Measurements from ENCODE around the gene APOBEC3B. TPM values are rescaled to one million over a fixed set of nuclear protein-coding genes. Genes with fewer than 3 reads are reported as not detected.
"Not testable (repeated sequence)": the region's sequence is repeated elsewhere in the genome, so short reads cannot be mapped to it uniquely, and the experiment has no call there.

APOBEC3B gene
- under 0.01 and 2.5 TPM in 2 replicates for total RNA-seq

DNA sequence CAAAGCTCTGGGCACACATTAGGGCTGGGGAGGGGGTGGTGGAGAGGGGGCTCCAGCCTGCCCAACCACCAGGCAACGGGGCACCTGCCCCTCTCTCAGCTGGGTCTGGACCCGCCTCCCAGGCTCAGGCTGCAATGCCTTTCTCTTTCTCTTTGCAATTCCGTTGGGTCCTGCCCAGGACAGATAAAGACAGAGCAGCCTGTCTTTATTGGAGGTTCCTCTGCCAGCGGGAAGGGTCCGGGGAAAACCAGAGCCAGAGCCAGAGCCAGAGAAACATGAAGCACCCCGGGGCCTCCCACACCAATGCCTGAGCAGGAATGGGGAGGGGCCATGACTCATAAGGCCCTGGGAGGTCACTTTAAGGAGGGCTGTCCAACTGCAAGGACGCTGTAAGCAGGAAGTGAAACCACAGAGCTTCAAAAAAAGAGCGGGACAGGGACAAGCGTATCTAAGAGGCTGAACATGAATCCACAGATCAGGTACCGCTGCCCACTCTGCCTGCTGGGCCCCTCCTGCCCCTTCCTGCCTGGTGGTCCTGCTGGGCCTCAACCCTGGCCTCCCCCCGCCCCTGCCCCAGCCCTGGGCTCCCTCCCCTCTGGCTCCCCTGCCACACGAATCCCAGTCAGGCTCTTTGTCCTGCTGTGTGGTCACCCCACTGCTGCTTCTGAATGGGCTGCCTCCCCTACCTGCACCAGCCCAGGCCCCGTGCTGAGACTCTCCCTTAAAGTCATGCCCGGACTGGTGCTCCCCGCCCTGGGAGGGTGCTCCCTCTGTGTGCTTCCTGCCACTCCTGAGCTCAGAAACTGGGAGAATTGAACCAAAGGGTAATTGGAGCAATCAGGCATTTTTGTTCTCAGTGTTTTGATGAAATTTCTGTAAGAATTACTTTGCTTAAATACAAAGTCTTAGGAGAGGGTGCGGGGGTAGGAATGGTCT is at the start of gene APOBEC3B:
APOBEC3B (plus strand) TSS at position 356 of the 936 bp plus-strand sequence; CDS start at position 463, 107 bp downstream.
- DNase-seq = peak; percentile 83

DNA sequence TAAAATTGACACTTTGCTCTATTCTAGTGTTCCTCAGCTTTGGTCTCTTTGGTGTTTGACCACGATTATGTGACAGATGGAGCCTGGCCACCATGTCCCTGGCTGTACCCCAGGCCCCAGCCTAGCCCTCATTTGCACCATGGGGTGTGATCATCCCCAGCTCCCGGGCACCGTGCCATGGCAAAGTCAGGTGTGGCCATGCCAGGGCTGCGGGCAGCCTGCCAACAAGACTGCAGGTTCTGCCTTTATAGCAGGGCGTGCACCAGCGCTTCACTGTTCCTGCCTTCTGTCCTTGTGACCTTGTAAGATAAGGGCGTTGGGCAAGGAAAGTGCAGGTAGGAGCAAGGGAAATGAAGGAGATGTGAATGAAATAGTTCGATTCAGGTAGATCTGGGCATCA is 47.1 kb upstream of the APOBEC3B start:
- no peak for DNase-seq

DNA sequence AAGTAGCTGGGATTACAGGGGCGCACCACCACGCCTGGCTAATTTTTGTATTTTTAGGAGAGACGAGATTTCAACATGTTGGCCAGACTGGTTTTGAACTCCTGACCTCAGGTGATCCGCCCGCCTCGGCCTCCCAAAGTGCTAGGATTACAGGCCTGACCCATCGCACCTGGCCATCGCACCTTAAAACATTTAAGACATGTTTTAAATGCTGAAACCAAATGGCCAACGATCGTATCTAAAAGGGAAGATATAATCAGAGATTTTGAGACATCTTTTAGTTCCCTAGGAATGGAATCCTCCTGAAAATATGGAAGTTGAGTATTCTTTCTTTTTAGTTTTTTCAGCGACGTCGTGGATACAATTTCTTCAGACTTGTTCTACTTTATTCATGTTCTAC is 46.5 kb upstream of the APOBEC3B start:
- no peak for DNase-seq

DNA sequence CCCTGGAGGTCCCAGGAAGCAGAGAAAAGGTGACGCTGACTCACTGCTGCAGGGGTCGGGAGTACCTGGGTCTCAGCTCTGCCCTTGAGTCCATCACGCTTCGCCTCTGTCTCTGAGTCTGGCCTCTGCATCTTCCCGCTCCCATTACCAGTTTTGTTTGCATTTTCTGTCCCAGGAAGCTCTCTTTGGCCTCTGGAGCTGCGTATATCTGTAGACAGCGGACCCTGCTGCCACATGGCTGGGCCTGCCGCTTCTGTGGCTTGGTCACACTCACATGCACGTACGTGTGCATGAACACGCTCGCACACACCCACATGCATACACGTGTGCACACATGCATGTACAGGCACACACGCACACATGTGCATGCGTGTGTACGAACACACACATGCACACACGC is 45.6 kb upstream of the APOBEC3B start:
- DNase-seq = no peak

DNA sequence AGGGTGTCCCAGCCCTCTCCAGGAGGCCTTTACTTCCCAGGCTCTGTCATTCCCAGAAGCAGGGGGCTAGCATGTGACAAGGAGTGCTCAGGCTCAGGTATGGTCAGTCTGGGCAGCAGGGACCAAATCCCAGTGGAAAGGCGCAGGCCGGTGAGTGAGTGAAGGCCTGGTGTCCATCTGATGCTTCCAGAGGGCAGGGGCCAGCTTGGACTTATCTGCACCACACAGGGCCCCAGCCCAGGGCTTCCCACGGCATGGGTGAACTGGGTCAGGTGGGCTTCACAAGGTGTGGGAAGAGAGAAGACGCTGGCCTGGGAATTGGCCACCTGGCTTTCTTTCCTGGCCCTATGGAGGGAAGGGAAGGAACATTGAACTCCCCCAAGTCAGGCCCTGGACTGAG is 45.1 kb upstream of the APOBEC3B start:
- no peak for DNase-seq

DNA sequence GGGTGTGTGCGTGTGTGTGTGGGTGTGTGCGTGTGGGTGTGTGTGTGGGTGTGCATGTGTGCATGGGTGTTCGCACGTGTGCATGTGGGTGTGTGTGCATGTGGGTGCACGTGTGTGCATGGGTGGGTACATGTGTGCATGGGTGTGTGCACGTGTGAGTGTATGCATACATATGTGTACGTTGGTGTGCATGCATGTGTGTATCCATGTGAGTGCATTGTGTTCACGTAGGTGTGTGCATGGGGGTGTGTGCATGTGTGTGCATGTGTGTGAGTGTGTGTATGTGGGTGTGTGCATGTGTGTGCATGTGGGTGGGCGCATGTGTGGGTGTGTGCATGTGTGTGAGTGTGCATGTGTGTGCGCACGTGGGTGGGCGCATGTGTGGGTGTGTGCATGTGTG is 44.6 kb upstream of the APOBEC3B start:
- no peak for DNase-seq

DNA sequence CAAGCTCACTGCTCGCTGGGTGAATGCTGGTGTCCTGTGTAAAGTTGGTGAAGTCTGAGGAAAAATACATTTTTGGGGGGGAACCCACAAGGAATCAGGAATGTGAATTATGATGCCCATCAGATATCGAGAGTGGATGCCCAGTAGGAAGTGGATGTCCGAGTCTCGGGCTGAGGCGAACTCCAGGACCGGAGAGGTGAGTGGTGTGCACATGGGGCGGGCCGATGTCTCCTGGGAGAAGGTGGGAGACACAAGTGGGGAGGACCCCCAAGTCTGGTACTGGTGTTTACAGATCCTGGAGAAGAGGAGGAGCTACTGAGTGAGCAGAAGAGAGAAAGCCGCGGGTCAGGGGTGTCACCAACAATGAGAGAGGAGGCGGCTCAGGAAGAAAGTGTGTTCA is 43.9 kb upstream of the APOBEC3B start:
- no peak for DNase-seq

DNA sequence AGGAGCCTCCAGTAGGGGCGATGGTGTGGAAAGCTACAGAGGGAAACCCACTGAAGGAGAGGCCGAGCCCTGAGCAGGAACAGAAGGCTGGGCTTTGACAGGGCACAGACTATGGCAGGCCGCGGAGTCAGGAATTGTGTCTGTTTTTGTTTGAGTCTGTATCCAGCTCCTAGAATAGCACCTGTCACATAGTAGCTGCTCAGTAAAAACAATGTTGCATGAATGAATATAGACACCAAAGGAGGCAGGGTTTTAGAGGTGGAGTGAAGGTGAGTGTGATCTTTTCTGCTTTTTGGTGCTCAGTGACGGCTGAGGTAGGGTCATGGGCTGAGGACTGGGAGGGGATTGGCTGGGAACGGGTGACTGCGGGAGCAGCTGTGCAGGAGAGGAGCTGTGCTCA is 43.2 kb upstream of the APOBEC3B start:
- no peak for DNase-seq

DNA sequence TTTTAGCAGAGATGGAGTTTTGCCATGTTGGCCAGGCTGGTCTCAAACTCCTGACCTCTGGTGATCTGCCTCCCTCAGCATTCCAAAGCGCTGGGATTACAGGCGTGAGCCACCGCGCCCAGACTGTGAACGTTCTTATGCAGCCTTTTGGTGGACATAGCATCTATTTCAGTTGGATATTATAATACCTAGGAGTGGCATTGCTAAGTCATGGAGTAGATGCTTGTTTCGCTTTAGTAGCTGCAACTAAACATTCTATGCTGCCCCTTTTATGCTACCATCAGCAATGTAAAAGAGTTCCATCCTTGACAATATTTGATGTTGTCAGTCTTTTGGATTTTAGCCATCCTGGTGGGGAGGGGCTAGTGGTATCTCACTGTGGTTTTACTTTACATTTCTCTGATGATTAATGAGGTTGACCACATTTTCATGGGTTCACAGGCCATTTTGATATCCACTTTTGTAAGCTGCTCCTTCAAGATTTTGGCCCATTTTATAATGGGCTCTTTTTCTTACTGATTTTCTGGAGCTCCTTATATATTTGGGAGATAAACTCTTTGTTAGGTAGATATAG is 41.2 kb upstream of the APOBEC3B start:
- DNase-seq = no peak

DNA sequence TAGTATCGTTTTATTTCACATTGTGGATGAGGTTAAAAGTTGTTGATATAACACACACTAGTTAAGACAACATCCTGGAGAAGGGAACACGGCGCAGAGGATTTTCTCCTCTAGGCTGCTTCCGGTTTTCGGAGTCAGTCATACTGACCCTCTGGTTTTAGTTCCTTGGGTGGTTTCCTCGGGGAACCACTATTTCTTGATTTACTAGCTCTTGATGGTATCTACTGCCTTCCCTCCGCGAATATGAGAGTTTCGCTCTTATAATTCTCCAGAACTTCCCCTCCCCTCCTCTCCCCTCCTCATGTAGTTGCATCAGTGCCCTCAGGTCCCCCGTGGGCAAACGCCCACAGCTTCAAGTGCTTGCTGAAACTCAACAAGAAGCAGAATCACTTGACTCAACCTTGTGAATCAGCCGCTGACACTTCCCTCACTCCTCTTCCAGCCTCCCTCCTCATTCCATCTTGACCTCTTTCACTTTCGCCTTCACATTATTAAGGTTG is 40.6 kb upstream of the APOBEC3B start:
- no peak for DNase-seq

DNA sequence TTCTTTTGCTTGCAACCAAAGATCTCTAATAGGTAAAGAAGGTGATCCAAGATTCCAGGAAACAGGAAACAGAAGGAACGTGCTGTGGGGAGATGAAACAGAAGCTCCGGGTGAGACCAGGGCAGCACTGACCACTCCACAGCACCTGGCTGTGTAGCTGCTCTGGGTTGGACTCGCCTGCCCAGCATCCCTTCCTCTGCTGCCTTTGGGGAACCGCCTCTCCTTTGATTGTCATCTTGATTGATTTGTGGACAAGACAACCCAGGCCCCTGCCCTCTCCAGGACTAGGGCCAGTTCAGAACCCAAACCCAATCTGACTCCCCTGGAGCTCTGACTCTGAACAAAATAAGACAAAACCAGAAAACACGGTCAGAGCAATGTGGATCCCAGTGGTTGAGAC is 39.4 kb upstream of the APOBEC3B start:
- no peak for DNase-seq

DNA sequence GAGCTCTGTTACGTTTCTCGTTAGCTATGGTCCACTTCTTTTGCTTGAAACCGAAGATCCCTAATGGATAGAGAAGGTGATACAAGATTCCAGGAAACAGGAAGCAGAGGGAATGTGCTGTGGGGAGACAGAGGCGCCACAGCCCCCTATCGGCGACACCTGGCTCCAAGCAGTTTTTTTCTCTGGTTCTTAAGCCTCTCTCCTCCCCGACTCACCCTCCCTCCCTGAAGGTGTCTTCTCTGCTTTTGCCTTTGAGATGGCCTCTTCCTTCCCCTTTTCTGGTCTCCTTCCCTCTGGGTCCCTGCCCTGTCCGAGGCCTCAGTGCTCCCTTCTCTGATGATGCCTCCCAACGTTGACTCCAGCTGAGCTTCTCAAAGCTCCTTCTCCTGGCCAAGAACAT is 38.9 kb upstream of the APOBEC3B start:
- no peak for DNase-seq

DNA sequence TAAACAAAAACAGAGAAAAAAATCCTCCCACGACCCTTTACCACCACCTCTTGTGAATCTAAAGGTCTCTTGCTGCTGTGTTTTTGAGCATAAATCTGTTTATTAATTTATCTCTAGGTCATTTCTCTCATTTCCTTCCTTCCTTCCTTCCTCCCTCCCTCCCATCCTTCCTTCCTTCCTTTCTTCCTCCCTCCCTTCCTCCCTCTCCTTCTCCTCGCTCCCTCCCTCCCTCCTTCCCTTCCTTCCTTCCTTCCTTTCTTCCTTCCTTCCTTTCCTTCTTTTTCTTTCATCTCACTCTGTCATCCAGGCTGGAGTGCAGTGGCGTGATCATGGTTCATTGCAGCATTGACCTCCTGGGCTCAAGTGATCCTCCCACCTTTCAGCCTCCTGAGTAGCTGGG is 38.3 kb upstream of the APOBEC3B start:
- no peak for DNase-seq

DNA sequence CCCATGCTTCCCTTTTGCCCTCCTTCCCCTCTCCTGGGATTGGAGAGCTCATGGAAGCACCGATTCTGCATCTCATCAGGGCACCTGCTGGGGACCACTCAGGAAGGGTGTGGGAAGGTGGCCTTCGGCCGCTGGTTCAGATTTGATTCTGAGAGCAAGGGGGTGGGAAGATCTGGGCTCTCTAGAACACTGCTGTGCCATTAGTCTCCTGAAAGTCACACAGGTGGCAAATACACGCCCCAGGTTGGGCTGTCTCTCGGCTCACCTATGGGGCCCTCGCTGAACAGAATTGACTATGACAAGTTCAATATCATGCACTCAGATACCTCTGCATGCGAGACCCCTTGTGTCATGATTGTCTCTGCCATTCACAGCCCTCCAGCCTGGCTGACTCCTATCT is 37.5 kb upstream of the APOBEC3B start:
- no peak for DNase-seq

DNA sequence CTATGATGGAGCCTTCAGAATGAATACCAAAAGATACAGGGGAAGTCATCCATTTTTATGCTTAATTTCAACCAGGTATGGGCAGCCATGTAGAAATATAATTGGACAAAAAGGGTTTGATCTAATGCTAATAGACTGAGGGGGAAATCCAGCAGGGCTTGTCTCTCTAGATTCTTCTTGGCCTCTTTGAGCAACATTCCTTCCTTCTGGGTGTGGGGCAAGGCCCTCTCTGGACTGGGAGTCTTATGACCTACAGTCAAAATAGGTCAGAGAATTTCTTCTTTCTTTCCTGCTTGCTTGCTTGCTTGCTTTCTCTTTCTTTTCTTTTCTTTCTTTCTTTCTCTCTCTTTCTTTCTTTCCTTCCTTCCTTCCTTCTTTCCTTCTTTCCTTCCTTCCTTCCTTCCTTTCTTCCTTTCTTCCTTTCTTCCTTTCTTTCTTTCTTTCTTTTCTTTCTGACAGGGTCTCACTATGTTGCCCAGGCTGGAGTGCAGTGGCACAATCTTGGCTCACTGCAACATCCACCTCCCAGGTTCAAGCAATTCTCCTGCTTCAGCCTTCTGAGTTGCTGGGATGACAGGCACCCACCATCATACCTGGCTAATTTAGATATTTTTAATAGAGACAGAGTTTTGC is 36.3 kb upstream of the APOBEC3B start:
- not testable (repeated sequence) for DNase-seq

DNA sequence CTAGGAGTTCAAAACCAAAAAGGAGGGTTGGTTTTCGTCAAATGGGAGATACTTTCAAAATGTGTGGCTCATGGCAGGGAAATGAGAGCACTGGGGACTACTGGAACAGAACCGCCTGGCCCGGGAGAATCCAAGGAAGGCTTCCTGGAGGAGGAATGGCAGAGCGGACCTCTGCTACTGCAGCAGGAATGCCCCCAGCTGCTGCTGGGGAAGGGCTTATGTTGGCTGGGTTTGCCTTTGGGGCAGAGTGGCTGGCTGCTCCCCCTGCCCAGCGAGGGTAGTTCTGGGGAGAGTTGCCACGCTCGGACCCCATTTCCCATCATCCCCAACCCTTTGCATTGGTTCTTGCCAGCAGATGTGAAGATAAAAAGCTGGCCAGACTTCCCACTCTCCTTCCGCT is 35.4 kb upstream of the APOBEC3B start:
- no peak for DNase-seq

DNA sequence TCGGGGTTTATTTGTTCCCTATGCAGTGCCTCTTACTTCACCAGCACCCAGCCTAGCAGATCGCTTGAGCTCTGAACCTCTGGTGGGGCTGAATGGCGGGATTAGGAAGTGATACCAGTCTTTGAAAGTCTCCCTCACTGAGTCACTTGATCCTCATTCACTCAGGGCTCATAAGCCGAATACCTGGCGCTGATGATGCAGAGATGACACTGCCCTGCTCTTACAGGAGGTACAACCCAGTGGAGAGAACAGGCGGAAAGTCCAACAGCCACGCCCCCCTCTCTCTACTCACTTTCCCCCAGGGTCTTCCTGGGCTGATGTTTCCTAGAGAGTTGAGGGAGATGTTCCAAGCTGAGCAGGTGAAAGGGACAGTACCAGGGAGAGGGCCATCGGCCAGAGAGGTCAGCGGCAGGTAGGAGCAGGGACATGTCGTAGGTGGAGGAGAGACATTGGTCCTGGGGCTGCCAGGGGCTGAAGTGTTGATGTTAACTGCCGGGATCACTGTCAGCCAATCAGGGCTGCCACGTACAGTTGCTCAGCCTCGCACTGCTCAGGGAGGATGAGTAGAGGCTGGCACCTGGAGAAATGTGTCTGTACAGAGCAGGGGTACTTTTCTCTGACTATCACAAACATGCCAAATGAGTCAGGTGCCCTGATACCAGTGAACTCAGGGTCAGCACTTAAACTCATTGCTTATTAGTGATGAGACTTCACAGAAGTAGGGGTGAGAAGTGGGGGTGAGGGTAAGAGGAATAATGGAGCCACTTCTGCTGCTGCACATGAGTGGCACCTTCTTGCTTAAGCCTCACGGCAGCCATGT is 34.6 kb upstream of the APOBEC3B start:
- no peak for DNase-seq

DNA sequence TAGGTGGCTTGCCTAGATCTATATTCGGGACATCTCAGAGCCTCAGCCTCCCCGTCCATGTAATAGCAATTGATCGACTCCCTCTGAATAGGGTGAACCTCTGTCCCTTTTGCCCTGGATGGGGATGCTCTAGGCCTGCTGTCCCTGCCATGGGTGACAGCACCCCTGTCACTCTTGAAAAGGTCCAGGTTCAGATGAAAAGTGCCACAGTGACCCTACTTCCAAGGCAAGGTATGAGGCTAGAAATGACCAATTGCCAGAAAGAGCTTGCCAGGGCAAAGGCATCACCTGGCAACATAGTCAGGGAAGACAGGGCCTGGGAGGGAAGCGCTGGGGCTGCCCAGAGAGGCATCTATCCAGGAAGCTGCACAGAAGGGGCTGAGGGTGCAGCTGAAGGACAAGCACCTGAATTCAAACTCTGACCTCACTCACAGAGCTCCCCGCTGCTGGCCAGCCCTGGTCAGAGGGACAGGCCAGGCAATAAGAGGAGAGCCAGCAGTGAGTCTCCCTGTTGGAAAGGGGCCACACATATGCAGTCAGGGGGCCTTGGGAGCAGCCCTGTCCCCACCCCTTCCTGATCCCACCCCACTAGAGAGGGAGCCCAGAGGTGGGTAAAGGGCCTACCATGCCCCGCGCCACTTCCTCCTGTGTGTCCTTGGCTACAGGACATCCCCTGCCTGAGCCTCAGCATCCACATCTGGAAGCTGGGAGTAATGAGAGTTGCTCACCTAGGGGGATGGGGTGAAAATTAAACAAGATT is 33.8 kb upstream of the APOBEC3B start:
- DNase-seq = no peak

DNA sequence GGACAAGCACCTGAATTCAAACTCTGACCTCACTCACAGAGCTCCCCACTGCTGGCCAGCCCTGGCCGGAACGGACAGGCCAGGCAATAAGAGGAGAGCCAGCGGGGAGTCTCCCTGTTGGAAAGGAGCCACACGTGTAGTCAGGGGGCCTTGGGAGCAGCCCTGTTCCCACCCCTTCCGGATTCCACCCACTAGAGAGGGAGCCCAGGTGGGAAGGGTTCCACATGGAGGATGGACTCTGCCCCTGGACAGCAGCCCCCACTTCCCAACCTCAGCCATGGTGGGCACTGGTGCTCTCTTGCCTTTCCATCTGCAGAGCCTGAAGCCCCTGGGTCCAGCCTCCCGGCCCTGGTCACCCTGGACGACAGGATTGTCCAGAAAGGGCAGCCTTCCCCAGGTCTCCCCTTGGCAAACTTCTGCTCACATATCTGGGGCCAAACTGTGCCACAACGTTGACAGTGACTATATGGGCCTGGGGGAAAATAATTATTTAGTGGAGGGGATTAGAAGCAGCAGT is 32.2 kb upstream of the APOBEC3B start:
- no peak for DNase-seq

DNA sequence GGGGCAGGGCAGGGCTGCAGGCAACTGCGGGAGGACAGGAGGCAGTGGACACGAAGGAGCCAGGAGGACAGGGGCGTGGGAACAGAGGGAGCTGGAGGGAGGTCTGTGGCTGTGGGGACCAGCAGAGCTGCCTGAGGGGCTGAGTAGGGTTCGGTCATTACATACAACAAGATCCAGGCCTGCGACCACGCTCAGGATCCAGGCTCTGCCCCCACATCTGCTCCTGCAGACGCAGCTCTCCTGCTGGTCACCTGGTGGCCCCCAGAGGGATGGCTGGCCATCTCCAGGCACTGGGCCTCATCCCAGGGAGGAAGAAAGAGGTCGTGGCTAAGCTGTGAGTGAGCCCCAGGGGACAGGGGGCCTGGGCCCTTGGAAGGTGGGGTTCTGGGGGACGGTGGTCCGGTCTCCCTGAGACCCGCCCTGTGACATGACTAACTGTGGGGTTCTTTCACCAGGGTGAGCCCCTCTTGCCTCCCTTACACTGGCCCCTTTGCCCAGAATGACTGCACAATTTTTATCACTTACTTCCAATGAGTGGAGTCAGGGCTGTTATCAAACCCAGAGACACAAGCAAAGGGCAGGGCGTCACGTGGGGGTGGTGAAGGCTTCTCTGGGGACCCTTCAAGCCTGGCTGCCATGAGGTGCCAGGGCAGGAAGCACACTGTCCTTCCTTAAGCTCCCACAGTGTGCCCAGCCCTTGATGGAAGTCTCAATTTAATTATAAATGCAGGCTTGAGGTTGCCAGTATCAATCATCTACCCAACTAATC is 31.4 kb upstream of the APOBEC3B start:
- DNase-seq = no peak

DNA sequence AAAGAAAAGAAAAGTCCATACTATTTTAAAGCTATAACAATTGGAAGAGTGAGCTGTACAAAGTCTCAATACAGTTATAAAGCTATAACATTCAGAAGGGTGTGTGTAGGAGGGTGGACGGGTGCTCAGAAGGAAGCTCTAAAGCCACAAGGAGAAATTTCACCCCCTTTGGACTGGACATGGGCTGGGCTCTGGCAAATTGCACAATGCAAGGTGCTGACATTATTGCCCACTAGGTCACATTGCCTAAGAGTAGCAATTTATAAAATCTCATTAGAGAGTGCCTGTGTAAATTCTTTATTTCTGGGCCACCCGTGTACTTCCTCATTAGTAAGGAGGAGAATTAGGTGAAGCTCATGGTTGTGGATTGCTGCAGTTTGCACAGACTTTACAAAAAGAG is 30.4 kb upstream of the APOBEC3B start:
- DNase-seq = no peak

Measured in dermis blood vessel endothelial cell (primary cell).